Measurements from ENCODE around the gene CBX2.

The CBX2 gene

DNA sequence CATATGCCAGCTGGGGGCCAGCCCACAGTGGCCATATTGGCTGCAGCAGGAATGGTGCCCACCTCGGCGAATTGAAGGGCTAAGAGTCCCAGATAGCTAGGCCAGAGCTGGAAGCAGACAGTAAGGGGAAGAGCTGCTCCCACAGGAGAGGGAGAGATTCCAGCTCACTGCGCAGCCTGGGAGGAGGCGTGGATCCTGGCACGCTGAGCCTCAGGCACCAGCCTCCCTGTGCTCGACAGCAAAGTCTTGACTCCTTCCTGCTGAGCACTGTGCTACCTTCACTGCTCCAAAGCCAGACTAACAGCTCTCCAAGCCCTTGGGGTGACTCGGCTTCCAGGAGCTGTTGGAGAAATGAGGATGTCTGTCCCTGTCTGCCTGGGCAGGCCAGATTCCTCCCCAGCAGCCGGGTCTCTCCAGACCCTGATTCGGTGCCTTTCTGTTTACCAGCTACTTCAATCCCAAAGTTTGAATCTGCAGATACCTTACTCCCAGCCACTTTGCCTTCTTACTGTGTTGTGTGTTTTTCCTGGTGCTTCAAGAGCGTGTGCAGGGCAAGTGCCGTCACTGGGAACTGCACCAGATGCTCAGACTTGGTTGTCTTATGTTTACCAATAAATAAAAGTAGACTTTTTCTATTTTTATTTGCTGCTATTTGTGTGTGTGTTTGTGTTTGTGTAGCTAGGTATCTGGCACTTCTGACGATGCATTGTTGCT is 9.1 kb downstream of the CBX2 start:
- ChIA-PET CTCF (interaction anchor here (0.8 to 1.5 kb wide), 8 partner anchors 10 to 221 kb away, joined by 3 to 6 read pairs (median 4); partner anchors contain the start of gene CBX8), POLR2A (no interaction called here)
- TF ChIP-seq CTCF (IDR thresholded peaks at IDR 0.05; ENCODE audit: control extremely low read depth, extremely low read depth, low read depth, missing control alignments), result no peak
- no peak for DNase-seq (ENCODE audit: extremely low spot score)

GRCh38 chr17:79788455-79788854 is 10.5 kb downstream of the CBX2 start:
- DNase-seq (ENCODE audit: extremely low spot score), result no peak
- CTCF ChIA-PET, result interaction anchor here (1.0 to 2.2 kb wide), 14 partner anchors 7 to 189 kb away, joined by 3 to 12 read pairs (median 4); no protein-coding TSS in a partner anchor
- POLR2A ChIA-PET, result no interaction called here
- TF ChIP-seq CTCF (IDR thresholded peaks at IDR 0.05; ENCODE audit: control extremely low read depth, extremely low read depth, low read depth, missing control alignments), result no peak

- ChIA-PET CTCF (interaction anchor here (0.8 to 2.2 kb wide), 20 partner anchors 8 to 205 kb away, joined by 3 to 12 read pairs (median 5); no protein-coding TSS in a partner anchor), POLR2A (no interaction called here)
- no peak for DNase-seq (ENCODE audit: extremely low spot score)
- TF ChIP-seq CTCF (IDR thresholded peaks at IDR 0.05; ENCODE audit: control extremely low read depth, extremely low read depth, low read depth, missing control alignments), result no peak
These were observed 11.3 kb downstream of the CBX2 start for GRCh38 chr17:79788989-79789942.

DNA sequence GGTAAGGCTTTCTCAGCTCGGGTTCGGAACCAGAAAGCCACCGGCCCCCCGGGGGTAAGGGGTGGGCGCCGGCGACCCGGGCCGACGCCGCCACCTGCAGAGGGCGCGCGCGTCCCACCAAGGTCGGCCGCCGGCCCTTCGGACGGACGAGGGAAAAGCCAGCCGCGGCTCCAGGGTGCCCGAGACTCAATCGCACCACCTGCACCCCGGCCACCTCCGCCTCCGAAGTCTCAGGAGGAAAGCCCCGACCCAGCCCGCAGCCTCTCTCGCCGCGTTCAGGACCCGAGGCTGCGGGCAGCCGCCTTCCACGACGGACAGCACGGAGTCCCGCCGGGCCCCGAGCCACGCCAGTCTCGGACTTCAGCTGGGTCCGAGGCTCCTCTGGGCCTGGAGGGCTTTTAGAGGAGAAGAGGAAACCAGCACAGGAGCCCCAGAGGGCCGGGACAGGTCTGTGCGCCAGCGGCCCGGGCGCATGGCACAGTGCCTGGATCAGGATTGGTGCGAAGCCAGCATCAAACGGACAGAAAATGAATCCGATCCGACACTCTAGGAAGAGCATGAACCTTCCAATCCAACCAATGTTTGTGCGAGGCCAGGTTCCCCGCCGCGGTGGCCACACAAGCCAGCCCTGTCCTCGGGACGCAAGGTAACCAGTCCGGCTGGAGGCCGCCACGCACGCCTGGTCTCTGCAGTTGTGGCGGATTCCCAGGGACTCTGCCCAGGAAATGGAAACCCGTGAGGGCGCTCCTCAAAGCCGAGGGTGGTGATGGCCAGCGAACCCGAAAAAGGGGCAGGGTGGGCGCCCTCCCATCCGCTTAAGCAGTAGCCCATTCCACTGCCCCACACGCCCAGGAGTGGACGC is 12.2 kb downstream of the CBX2 start:
- TF ChIP-seq CTCF (IDR thresholded peaks at IDR 0.05; ENCODE audit: control extremely low read depth, extremely low read depth, low read depth, missing control alignments), result peak; percentile 75

GRCh38 chr17:79790805-79791734 is 13.1 kb downstream of the CBX2 start:
- no peak for DNase-seq (ENCODE audit: extremely low spot score)
- POLR2A ChIA-PET, result interaction anchor here (0.5 kb wide), 1 partner anchor 128 kb away, joined by 3 read pairs; no protein-coding TSS in a partner anchor
- CTCF ChIA-PET, result interaction anchor here (0.8 to 2.2 kb wide), 5 partner anchors 19 to 53 kb away, joined by 3 to 12 read pairs (median 3); no protein-coding TSS in a partner anchor
- no peak for TF ChIP-seq CTCF (IDR thresholded peaks at IDR 0.05; ENCODE audit: control extremely low read depth, extremely low read depth, low read depth, missing control alignments)

More for the DNA sequence above, 12.2 kb downstream of the CBX2 start:
- ChIA-PET CTCF (interaction anchor here (0.8 to 2.2 kb wide), 17 partner anchors 11 to 204 kb away, joined by 3 to 12 read pairs (median 5); no protein-coding TSS in a partner anchor), POLR2A (no interaction called here)
- DNase-seq (ENCODE audit: extremely low spot score), result peak; percentile 83

All from GM10248 (cell line).